Measurements from ENCODE around the gene PIP5K1A. TPM values are rescaled to one million over a fixed set of nuclear protein-coding genes. Genes with fewer than 3 reads are reported as not detected.
"Not testable (repeated sequence)": the region's sequence is repeated elsewhere in the genome, so short reads cannot be mapped to it uniquely, and the experiment has no call there.

Gene PIP5K1A
- total and polyA plus RNA-seq, 2 donors (not counting 1 experiment from before 2014, with no cell fraction given) = 80.9 to 118 TPM

GRCh38 chr1:151193856-151194255, 4.5 kb upstream of the PIP5K1A start:
- no peak overlapping the region for H3K27ac ChIP-seq (ENCODE audit: insufficient read depth, low read length)
- no peak overlapping the region for H3K9ac ChIP-seq (ENCODE audit: insufficient read depth, low read length)
- no peaks in the 10 kb centered on the region for H4K20me1 ChIP-seq (ENCODE audit: control insufficient read depth, extremely low read depth, insufficient read depth, low read length)
- no peak for TF ChIP-seq EZH2 (IDR thresholded peaks at IDR 0.05; ENCODE audit: low read length, missing control alignments)
- TF ChIP-seq CTCF (conservative IDR thresholded peaks at IDR 0.05 in 1 of 2, IDR thresholded peaks at IDR 0.05 in 1 of 2; ENCODE audit: low read depth in 1 of 2, low read length in 2 of 2) = no peak
- no peak overlapping the region for H2AFZ ChIP-seq (ENCODE audit: low read length)
- no peaks in the 10 kb centered on the region for H3K27me3 ChIP-seq (ENCODE audit: control insufficient read depth, insufficient read depth, low read length)
- H3K4me1 ChIP-seq (ENCODE audit: control insufficient read depth, extremely low read depth, insufficient read depth, low read length) = peaks cover 7% of the 10 kb centered on the region
- H3K36me3 ChIP-seq (ENCODE audit: control insufficient read depth, insufficient read depth, low read length) = no peaks in the 10 kb centered on the region
- H3K4me3 ChIP-seq (replicated peaks in 1 of 4; ENCODE audit: control extremely low read depth in 1 of 4, insufficient read depth in 1 of 4, low read depth in 3 of 4, low read length in 4 of 4) = no peak overlapping the region
- DNase-seq (ENCODE audit: low read depth in 2 of 2) = no peak
- H3K4me2 ChIP-seq (ENCODE audit: extremely low read depth, insufficient read depth, low read length) = no peak overlapping the region
- no peaks in the 10 kb centered on the region for H3K9me3 ChIP-seq (ENCODE audit: control insufficient read depth, insufficient read depth, low read depth, low read length)
- peaks cover 15% of the 10 kb centered on the region for H3K79me2 ChIP-seq (ENCODE audit: control insufficient read depth, insufficient read depth, low read length)

DNA sequence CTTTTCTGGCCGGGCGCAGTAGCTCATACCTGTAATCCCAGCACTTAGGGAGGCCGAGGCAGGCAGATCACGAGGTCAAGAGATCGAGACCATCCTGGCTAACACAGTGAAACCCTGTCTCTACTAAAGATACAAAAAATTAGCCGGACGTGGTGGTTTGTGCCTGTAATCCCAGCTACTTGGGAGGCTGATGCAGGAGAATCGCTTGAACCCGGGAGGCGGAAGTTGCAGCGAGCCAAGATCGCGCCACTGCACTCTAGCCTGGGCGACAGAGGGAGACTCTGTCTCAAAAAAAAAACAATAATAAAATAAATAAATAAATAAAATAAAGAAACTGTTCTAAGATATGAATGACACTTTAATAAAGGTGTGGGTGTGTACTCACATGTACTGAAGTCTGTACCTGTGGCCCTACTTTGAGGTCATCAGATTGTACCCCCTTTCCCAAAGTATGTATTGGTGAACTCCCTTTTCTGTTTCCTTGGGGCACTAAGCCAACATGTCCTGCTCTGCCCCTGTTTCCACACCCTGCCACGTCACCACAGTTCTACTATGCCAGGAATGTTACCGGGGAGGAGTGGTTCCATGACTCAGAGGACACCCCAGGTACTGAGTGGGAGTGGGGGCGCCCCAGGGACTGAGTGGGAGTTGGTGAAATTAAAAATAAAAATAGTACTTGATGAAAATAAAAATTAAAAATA, 3.3 kb upstream of the PIP5K1A start:
- Histone ChIP-seq H3K79me2 (ENCODE audit: control insufficient read depth, insufficient read depth, low read length) (peaks cover 16% of the 10 kb centered on the region), H3K27ac (ENCODE audit: insufficient read depth, low read length) (peak overlapping the region; percentile 70)
- H3K36me3 ChIP-seq (ENCODE audit: control insufficient read depth, insufficient read depth, low read length); H3K4me1 ChIP-seq (ENCODE audit: control insufficient read depth, extremely low read depth, insufficient read depth, low read length); H3K9me3 ChIP-seq (ENCODE audit: control insufficient read depth, insufficient read depth, low read depth, low read length); H3K9ac ChIP-seq (ENCODE audit: insufficient read depth, low read length); H4K20me1 ChIP-seq (ENCODE audit: control insufficient read depth, extremely low read depth, insufficient read depth, low read length); H3K4me2 ChIP-seq (ENCODE audit: extremely low read depth, insufficient read depth, low read length); H2AFZ ChIP-seq (ENCODE audit: low read length); H3K4me3 ChIP-seq (replicated peaks in 1 of 4; ENCODE audit: control extremely low read depth in 1 of 4, insufficient read depth in 1 of 4, low read depth in 3 of 4, low read length in 4 of 4); H3K27me3 ChIP-seq (ENCODE audit: control insufficient read depth, insufficient read depth, low read length): not testable (repeated sequence)
- DNase-seq (ENCODE audit: low read depth in 2 of 2) = peak; percentile 74 to 85

DNA sequence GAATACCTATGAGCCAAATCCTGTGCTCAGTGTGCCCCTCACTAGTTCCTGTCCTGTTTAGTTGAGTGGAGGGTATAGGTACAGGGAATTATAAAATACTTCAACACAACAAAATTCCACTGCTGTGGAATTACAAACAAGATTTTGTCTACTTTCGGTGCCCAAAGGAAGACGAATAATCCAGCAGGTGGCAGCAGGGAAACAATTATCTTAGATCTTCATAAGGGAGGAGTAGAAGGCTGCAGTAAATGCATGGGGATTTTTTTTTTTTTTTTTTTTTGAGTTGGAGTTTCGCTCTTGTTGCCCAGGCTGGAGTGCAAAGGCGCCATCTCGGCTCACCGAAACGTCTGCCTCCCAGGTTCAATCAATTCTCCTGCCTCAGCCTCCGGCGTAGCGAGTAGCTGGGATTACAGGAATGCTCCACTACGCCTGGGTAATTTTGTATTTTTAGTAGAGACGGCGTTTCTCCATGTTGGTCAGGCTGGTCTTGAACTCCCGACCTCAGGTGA, 2.0 kb upstream of the PIP5K1A start:
- no peak overlapping the region for H3K9ac ChIP-seq (ENCODE audit: insufficient read depth, low read length)
- H3K9me3 ChIP-seq (ENCODE audit: control insufficient read depth, insufficient read depth, low read depth, low read length) = no peaks in the 10 kb centered on the region
- DNase-seq (ENCODE audit: low read depth in 2 of 2) = peak; percentile 82 to 89
- peak overlapping the region; percentile 70 for H3K27ac ChIP-seq (ENCODE audit: insufficient read depth, low read length)
- peaks cover 5% of the 10 kb centered on the region for H3K4me1 ChIP-seq (ENCODE audit: control insufficient read depth, extremely low read depth, insufficient read depth, low read length)
- peaks cover 24% of the 10 kb centered on the region for H3K79me2 ChIP-seq (ENCODE audit: control insufficient read depth, insufficient read depth, low read length)
- TF ChIP-seq CTCF (conservative IDR thresholded peaks at IDR 0.05 in 1 of 2, IDR thresholded peaks at IDR 0.05 in 1 of 2; ENCODE audit: low read depth in 1 of 2, low read length in 2 of 2) (peak; percentile 60 to 68), EZH2 (IDR thresholded peaks at IDR 0.05; ENCODE audit: low read length, missing control alignments) (no peak)
- peak overlapping the region; percentile 63 for H3K4me2 ChIP-seq (ENCODE audit: extremely low read depth, insufficient read depth, low read length)
- H4K20me1 ChIP-seq (ENCODE audit: control insufficient read depth, extremely low read depth, insufficient read depth, low read length) = no peaks in the 10 kb centered on the region
- H2AFZ ChIP-seq (ENCODE audit: low read length) = no peak overlapping the region
- H3K36me3 ChIP-seq (ENCODE audit: control insufficient read depth, insufficient read depth, low read length) = no peaks in the 10 kb centered on the region
- H3K4me3 ChIP-seq (replicated peaks in 1 of 4; ENCODE audit: control extremely low read depth in 1 of 4, insufficient read depth in 1 of 4, low read depth in 3 of 4, low read length in 4 of 4) = peak overlapping the region in 2 of 4 experiments; percentile 1 to 28
- H3K27me3 ChIP-seq (ENCODE audit: control insufficient read depth, insufficient read depth, low read length) = no peaks in the 10 kb centered on the region

Measured in fibroblast of lung (primary cell).